DOHH2 (cell line): ENCODE measurements around the gene ATP11A.
"Not testable (repeated sequence)": the region's sequence is repeated elsewhere in the genome, so short reads cannot be mapped to it uniquely, and the experiment has no call there.

ENCODE experiments used
- H3F3A ChIP-seq: fragments of 200-600 bp; sonication (generic), shearing (Covaris generic); 2 replicates; pipeline ENCODE4 v1.6.0; 2016; ENCODE audit warnings: antibody characterized with exemption, mild to moderate bottlenecking; ENCODE audit not compliant: control insufficient read depth, insufficient read depth
- H3K27ac ChIP-seq: fragments of 200-600 bp; sonication (generic); 2 replicates; pipeline ENCODE4 v1.5.1; 2014; ENCODE audit warnings: low read depth, mild to moderate bottlenecking, low read length, moderate library complexity
- H3K27me3 ChIP-seq: fragments of 200-600 bp; sonication (generic); 2 replicates; pipeline ENCODE4 v1.6.1; 2014; ENCODE audit warnings: mild to moderate bottlenecking, low read length, mixed read lengths; ENCODE audit not compliant: control insufficient read depth
- H3K36me3 ChIP-seq: fragments of 200-600 bp; sonication (generic); 2 replicates; pipeline ENCODE4 v1.6.1; 2014; ENCODE audit warnings: mild to moderate bottlenecking, low read length, moderate library complexity, mixed read lengths; ENCODE audit not compliant: control insufficient read depth
- H3K4me1 ChIP-seq: fragments of 200-600 bp; sonication (generic); 2 replicates; pipeline ENCODE4 v1.6.1; 2014; ENCODE audit warnings: mild to moderate bottlenecking, low read length, mixed read lengths; ENCODE audit not compliant: control insufficient read depth
- H3K4me2 ChIP-seq: fragments of 200-600 bp; sonication (generic); 2 replicates; pipeline ENCODE4 v1.6.0; 2014; ENCODE audit warnings: mild to moderate bottlenecking, low read length, moderate library complexity
- H3K4me3 ChIP-seq: fragments of 200-600 bp; sonication (generic); 2 replicates; pipeline ENCODE4 v1.5.1; 2014; ENCODE audit warnings: mild to moderate bottlenecking, low read length, mixed read lengths
- H3K79me2 ChIP-seq: fragments of 200-600 bp; sonication (generic); 2 replicates; pipeline ENCODE4 v1.6.1; 2014; ENCODE audit warnings: mild to moderate bottlenecking, low read length, mixed read lengths; ENCODE audit not compliant: control insufficient read depth
- H3K9me2 ChIP-seq: fragments of 200-600 bp; sonication (generic); replicated peaks from 2 replicates; pipeline ENCODE4 v1.6.1; 2014; ENCODE audit warnings: mild to moderate bottlenecking, low read length, mixed read lengths; ENCODE audit not compliant: control insufficient read depth
- H3K9me3 ChIP-seq: fragments of 200-600 bp; sonication (generic); 2 replicates; pipeline ENCODE4 v1.6.1; 2014; ENCODE audit warnings: antibody characterized with exemption, low read length, mixed read lengths; ENCODE audit not compliant: control insufficient read depth, insufficient read depth
- H4K20me1 ChIP-seq: fragments of 200-600 bp; sonication (generic); 2 replicates; pipeline ENCODE4 v1.6.0; 2014; ENCODE audit warnings: low read depth, mild to moderate bottlenecking, antibody characterized with exemption, low read length, moderate library complexity; ENCODE audit not compliant: control insufficient read depth, insufficient read depth
- CTCF ChIP-seq: fragments of 200-600 bp; sonication (generic); IDR thresholded peaks from one replicate; pipeline ENCODE4 v1.5.1; 2014; ENCODE audit warnings: antibody characterized with exemption, mild to moderate bottlenecking, low read depth, low read length; ENCODE audit not compliant: poor library complexity, severe bottlenecking
- EZH2phosphoT487 ChIP-seq: fragments of 200-600 bp; sonication (generic); IDR thresholded peaks from 2 replicates; pipeline ENCODE4 v1.6.1; 2017; ENCODE audit warnings: borderline replicate concordance, mild to moderate bottlenecking, antibody characterized with exemption, low read length, moderate library complexity, mixed read lengths

Gene ATP11A

GRCh38 chr13:112796190-112796915, 106.5 kb downstream of the ATP11A start:
- no peaks in the 10 kb centered on the region for H3K79me2 ChIP-seq
- no peak overlapping the region for H3K4me3 ChIP-seq
- no peaks in the 10 kb centered on the region for H4K20me1 ChIP-seq
- H3K27me3 ChIP-seq, result no peaks in the 10 kb centered on the region
- no peaks in the 10 kb centered on the region for H3K9me2 ChIP-seq
- no peaks in the 10 kb centered on the region for H3K4me1 ChIP-seq
- H3K27ac ChIP-seq, result no peak overlapping the region
- TF ChIP-seq CTCF, result no peak
- no peak for TF ChIP-seq EZH2phosphoT487
- no peaks in the 10 kb centered on the region for H3F3A ChIP-seq
- H3K4me2 ChIP-seq, result no peak overlapping the region
- H3K36me3 ChIP-seq, result no peaks in the 10 kb centered on the region
- no peaks in the 10 kb centered on the region for H3K9me3 ChIP-seq

- Histone ChIP-seq H3K4me1 (peaks cover 9% of the 10 kb centered on the region), H3K27me3 (no peaks in the 10 kb centered on the region), H3F3A (no peaks in the 10 kb centered on the region), H3K4me2 (no peak overlapping the region), H3K9me3 (no peaks in the 10 kb centered on the region), H4K20me1 (no peaks in the 10 kb centered on the region), H3K4me3 (no peak overlapping the region), H3K9me2 (no peaks in the 10 kb centered on the region), H3K36me3 (no peaks in the 10 kb centered on the region), H3K79me2 (no peaks in the 10 kb centered on the region), H3K27ac (no peak overlapping the region)
- TF ChIP-seq CTCF (no peak), EZH2phosphoT487 (no peak)
These were observed 109.6 kb downstream of the ATP11A start for GRCh38 chr13:112799394-112799793.

GRCh38 chr13:112800057-112800456, 110.2 kb downstream of the ATP11A start:
- no peaks in the 10 kb centered on the region for H3F3A ChIP-seq
- no peak overlapping the region for H3K4me2 ChIP-seq
- TF ChIP-seq CTCF, result no peak
- TF ChIP-seq EZH2phosphoT487, result no peak

GRCh38 chr13:112800807-112801206, 111.0 kb downstream of the ATP11A start:
- not testable (repeated sequence) for H3K9me3 ChIP-seq, H3K4me3 ChIP-seq, H3F3A ChIP-seq, H3K9me2 ChIP-seq, H3K27ac ChIP-seq, H3K27me3 ChIP-seq, H3K4me2 ChIP-seq, H4K20me1 ChIP-seq, H3K79me2 ChIP-seq, H3K36me3 ChIP-seq, H3K4me1 ChIP-seq

More at GRCh38 chr13:112800057-112800456, 110.2 kb downstream of the ATP11A start:
- no peaks in the 10 kb centered on the region for H3K27me3 ChIP-seq
- no peaks in the 10 kb centered on the region for H3K9me3 ChIP-seq
- H4K20me1 ChIP-seq, result no peaks in the 10 kb centered on the region
- no peaks in the 10 kb centered on the region for H3K36me3 ChIP-seq
- H3K4me3 ChIP-seq, result no peak overlapping the region
- H3K79me2 ChIP-seq, result no peaks in the 10 kb centered on the region
- no peaks in the 10 kb centered on the region for H3K9me2 ChIP-seq
- H3K4me1 ChIP-seq, result peaks cover 9% of the 10 kb centered on the region
- H3K27ac ChIP-seq, result no peak overlapping the region
